OCI-M2 (cell line): ENCODE data around the gene PSMF1.

Experiments
- DNase-seq: peaks from one replicate; lab custom pipeline; 2025; ENCODE audit not compliant: unreplicated experiment; lab: John Stamatoyannopoulos, UW

The PSMF1 gene

GRCh38 chr20:1187605-1188171 is 69.3 kb downstream of the PSMF1 start:
- no peak for DNase-seq

GRCh38 chr20:1188347-1188746 is 69.9 kb downstream of the PSMF1 start:
- no peak for DNase-seq

GRCh38 chr20:1189827-1190226 is 71.4 kb downstream of the PSMF1 start:
- no peak for DNase-seq

GRCh38 chr20:1190847-1191246 is 72.4 kb downstream of the PSMF1 start:
- DNase-seq: no peak

GRCh38 chr20:1191299-1191698 is 72.9 kb downstream of the PSMF1 start:
- no peak for DNase-seq

- DNase-seq: no peak
Observed at GRCh38 chr20:1195226-1195625, 76.8 kb downstream of the PSMF1 start.

GRCh38 chr20:1196634-1197033 is 78.2 kb downstream of the PSMF1 start:
- DNase-seq: no peak

- no peak for DNase-seq
Observed at GRCh38 chr20:1197801-1198200, 79.4 kb downstream of the PSMF1 start.

- no peak for DNase-seq
Observed at GRCh38 chr20:1198751-1199150, 80.3 kb downstream of the PSMF1 start.

GRCh38 chr20:1199212-1199873 is 80.9 kb downstream of the PSMF1 start:
- no peak for DNase-seq

GRCh38 chr20:1199964-1200363 is 81.6 kb downstream of the PSMF1 start:
- DNase-seq: no peak

- DNase-seq: no peak
Observed at GRCh38 chr20:1202762-1203504, 84.5 kb downstream of the PSMF1 start, which contains the start of gene C20orf202. Gene C20orf202 (plus strand): TSS chr20:1203454. CDS start chr20:1203586, 132 bp downstream.

GRCh38 chr20:1203630-1204029 is 85.2 kb downstream of the PSMF1 start:
- DNase-seq: no peak

- no peak for DNase-seq
Observed at GRCh38 chr20:1204113-1204512, 85.7 kb downstream of the PSMF1 start.

- no peak for DNase-seq
Observed at GRCh38 chr20:1204576-1204975, 86.2 kb downstream of the PSMF1 start.

- no peak for DNase-seq
Observed at GRCh38 chr20:1205802-1206201, 87.4 kb downstream of the PSMF1 start.

GRCh38 chr20:1206366-1207148 is 88.2 kb downstream of the PSMF1 start:
- DNase-seq: no peak

- DNase-seq: no peak
Observed at GRCh38 chr20:1207293-1207878, 89.0 kb downstream of the PSMF1 start.

GRCh38 chr20:1209447-1210387 is 91.3 kb downstream of the PSMF1 start:
- no peak for DNase-seq

- no peak for DNase-seq
Observed at GRCh38 chr20:1210501-1210900, 92.1 kb downstream of the PSMF1 start.
